A673 (cell line): Measurements from ENCODE around the gene GFPT1. TPM values are rescaled to one million over a fixed set of nuclear protein-coding genes. Genes with fewer than 3 reads are reported as not detected.

Experiments
- BruUV-seq: library from RNA; stranded (reverse); fragments of 400-500 nt; replicated peaks from 2 replicates; lab custom pipeline; 2021; lab: Mats Ljungman, UMichigan
- CTCF ChIA-PET: fragments of 300-600 bp; sonication (Branson Sonifier 250); formaldehyde crosslinking; loops from one replicate; lab custom pipeline; 2022; ENCODE audit warnings: antibody characterized with exemption; lab: Charles Lee
- POLR2A ChIA-PET: fragments of 300-600 bp; sonication (Branson Sonifier 250); formaldehyde crosslinking; loops from one replicate; lab custom pipeline; 2022; ENCODE audit warnings: antibody characterized with exemption; ENCODE audit not compliant: low non-redundant PET; lab: Charles Lee
- DNase-seq: peaks from one replicate; pipeline ENCODE4 v3.0.0-alpha.2; 2015; ENCODE audit warnings: low spot score
- H3K27ac ChIP-seq: fragments of 200-600 bp; sonication (generic); 2 replicates; pipeline ENCODE4 v1.5.1; 2016; ENCODE audit warnings: mixed run types, low read depth, mild to moderate bottlenecking, mixed read lengths, antibody characterized with exemption, low read length; ENCODE audit not compliant: poor library complexity, severe bottlenecking
- H3K27me3 ChIP-seq: fragments of 200-600 bp; sonication (generic); replicated peaks from 2 replicates; pipeline ENCODE4 v1.6.1; 2017; ENCODE audit warnings: mixed run types, low read depth, mild to moderate bottlenecking, mixed read lengths, antibody characterized with exemption, low read length; ENCODE audit not compliant: insufficient read depth, poor library complexity
- H3K36me3 ChIP-seq: fragments of 200-600 bp; sonication (generic); 2 replicates; pipeline ENCODE4 v1.6.1; 2016; ENCODE audit warnings: mixed run types, mild to moderate bottlenecking, mixed read lengths, antibody characterized with exemption, low read length; ENCODE audit not compliant: insufficient read depth, poor library complexity, severe bottlenecking
- H3K4me1 ChIP-seq: fragments of 200-600 bp; sonication (generic); 2 replicates; pipeline ENCODE4 v1.6.1; 2017; ENCODE audit warnings: mixed run types, mild to moderate bottlenecking, mixed read lengths, antibody characterized with exemption, low read length; ENCODE audit not compliant: insufficient read depth, poor library complexity, severe bottlenecking
- H3K4me3 ChIP-seq: fragments of 200-600 bp; sonication (generic); 2 replicates; pipeline ENCODE4 v1.5.1; 2016; ENCODE audit warnings: low read depth, mixed run types, mild to moderate bottlenecking, mixed read lengths, low read length; ENCODE audit not compliant: poor library complexity, severe bottlenecking
- H3K9me3 ChIP-seq: fragments of 200-600 bp; sonication (generic); 2 replicates; pipeline ENCODE4 v1.6.1; 2016; ENCODE audit warnings: mixed run types, low read depth, mild to moderate bottlenecking, mixed read lengths, antibody characterized with exemption, low read length; ENCODE audit not compliant: poor library complexity, severe bottlenecking
- EZH2 ChIP-seq: fragments of 200-600 bp; sonication (generic); IDR thresholded peaks from 2 replicates; pipeline ENCODE4 v1.6.1; 2017; ENCODE audit warnings: borderline replicate concordance, low read depth, mild to moderate bottlenecking, mixed read lengths, antibody characterized with exemption, low read length; ENCODE audit not compliant: poor library complexity, severe bottlenecking
- intact Hi-C: fragments of 100-400 bp; cut with micrococcal nuclease; formaldehyde crosslinking; loops from one replicate; pipeline ENCODE4 v1.10.0; 2022; ENCODE audit not compliant: unreplicated experiment
- total RNA-seq: library from RNA; stranded (reverse); gene quantifications from 2 replicates; pipeline ENCODE4 v1.2.3, GENCODE V29; 2021
- TF ChIP-seq, protein P1 (sequence below): fragments of 300-800, 200-600 bp; sonication (generic); conservative IDR thresholded peaks from 2 replicates; pipeline ENCODE4 v1.5.1; 2017; ENCODE audit warnings: low read depth, mild to moderate bottlenecking, antibody characterized with exemption, low read length, moderate library complexity, mixed read lengths

GFPT1 gene
- total RNA-seq, 1 experiment from 2014 or later, result 53.0 TPM

DNA sequence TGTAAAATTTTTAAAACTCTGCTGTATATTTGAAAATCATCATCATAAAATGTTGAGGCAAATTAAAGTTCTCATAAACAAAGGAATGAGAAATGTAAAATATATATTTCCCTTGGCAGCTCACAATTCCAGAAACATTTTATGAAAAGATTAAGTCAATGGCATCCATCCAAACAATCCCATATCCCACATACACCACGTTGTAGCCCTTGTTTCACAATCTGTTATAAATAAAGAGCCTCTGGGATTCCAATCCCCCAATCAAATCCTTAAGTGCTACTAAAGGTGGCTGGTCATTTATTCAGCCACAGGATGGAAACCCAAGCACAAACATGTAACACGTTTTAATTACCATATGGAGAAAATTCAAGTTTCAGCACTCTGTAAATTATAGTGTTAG, 51.7 kb downstream of the GFPT1 start:
- ChIA-PET POLR2A (no interaction called here), CTCF (no interaction called here)
- intact Hi-C loops, result no loop called here
- DNase-seq, result no peak
- no TSS peak for BruUV-seq
- Histone ChIP-seq H3K9me3 (no peaks in the 10 kb centered on the region), H3K4me1 (peaks cover 17% of the 10 kb centered on the region), H3K4me3 (no peak overlapping the region), H3K27me3 (no peaks in the 10 kb centered on the region), H3K27ac (no peak overlapping the region), H3K36me3 (peaks cover 65% of the 10 kb centered on the region)
- TF ChIP-seq EZH2, result no peak
- TF ChIP-seq, protein P1, sequence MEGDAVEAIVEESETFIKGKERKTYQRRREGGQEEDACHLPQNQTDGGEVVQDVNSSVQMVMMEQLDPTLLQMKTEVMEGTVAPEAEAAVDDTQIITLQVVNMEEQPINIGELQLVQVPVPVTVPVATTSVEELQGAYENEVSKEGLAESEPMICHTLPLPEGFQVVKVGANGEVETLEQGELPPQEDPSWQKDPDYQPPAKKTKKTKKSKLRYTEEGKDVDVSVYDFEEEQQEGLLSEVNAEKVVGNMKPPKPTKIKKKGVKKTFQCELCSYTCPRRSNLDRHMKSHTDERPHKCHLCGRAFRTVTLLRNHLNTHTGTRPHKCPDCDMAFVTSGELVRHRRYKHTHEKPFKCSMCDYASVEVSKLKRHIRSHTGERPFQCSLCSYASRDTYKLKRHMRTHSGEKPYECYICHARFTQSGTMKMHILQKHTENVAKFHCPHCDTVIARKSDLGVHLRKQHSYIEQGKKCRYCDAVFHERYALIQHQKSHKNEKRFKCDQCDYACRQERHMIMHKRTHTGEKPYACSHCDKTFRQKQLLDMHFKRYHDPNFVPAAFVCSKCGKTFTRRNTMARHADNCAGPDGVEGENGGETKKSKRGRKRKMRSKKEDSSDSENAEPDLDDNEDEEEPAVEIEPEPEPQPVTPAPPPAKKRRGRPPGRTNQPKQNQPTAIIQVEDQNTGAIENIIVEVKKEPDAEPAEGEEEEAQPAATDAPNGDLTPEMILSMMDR, result no peak

DNA sequence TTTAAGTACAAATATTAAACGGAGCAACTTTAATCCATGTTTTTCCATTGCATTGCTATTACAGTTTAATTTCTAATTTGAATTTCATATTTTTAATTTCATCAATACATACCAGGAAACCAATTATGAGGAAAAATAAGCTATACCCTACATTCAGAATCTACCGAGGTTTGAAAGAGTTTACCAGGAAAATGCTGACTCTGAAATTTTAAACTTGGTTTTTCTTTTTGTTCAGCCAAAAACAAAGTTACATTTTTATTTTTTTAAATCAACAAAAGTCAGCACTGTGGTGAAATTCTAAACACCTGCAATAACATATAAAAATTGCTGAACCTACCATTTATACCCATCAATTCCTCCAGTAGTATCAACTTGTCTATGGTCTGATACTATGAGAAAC, 53.7 kb downstream of the GFPT1 start:
- Histone ChIP-seq H3K4me3 (no peak overlapping the region), H3K27me3 (no peaks in the 10 kb centered on the region), H3K27ac (no peak overlapping the region), H3K36me3 (peaks cover 62% of the 10 kb centered on the region), H3K4me1 (peaks cover 17% of the 10 kb centered on the region), H3K9me3 (no peaks in the 10 kb centered on the region)
- no peak for DNase-seq
- intact Hi-C loops, result no loop called here
- ChIA-PET POLR2A (no interaction called here), CTCF (no interaction called here)
- BruUV-seq, result no TSS peak
- TF ChIP-seq, protein P1, result no peak
- no peak for TF ChIP-seq EZH2

DNA sequence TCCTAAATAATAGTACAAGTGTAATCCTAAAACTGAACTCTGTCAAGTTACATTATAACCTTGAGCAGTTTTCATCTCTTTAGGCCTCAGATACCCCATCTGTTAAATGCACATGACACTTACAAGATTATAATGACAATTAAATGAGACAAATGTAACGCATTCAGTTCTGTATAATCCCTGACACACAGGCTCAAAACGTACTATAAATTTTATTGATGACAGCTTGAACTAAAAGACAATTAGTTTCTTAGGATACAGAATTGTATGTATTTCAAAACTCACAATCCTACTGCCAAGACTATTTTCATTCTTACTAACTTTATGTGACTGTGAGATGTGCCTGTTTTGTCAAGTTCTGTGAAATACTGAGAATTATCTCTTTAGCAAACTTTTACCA, 56.2 kb downstream of the GFPT1 start:
- Histone ChIP-seq H3K4me1 (peaks cover 17% of the 10 kb centered on the region), H3K4me3 (no peak overlapping the region), H3K9me3 (no peaks in the 10 kb centered on the region), H3K27me3 (no peaks in the 10 kb centered on the region), H3K36me3 (peaks cover 67% of the 10 kb centered on the region), H3K27ac (no peak overlapping the region)
- TF ChIP-seq, protein P1, result no peak
- no peak for TF ChIP-seq EZH2
- peak; percentile 35 for DNase-seq
- BruUV-seq, result no TSS peak
- ChIA-PET POLR2A (no interaction called here), CTCF (no interaction called here)
- intact Hi-C loops, result no loop called here
